Common myeloid progenitor, CD34-positive (primary cell): Measurements from ENCODE around the gene ZNF511.
A peak's percentile ranks its signal among the peaks of the same experiment; 100 is the strongest.

Source experiments
- CTCF ChIA-PET: fragments of 350-600 bp; sonication (Branson Sonifier 250); formaldehyde crosslinking; loops from one replicate; lab custom pipeline; 2021; ENCODE audit warnings: antibody characterized with exemption; lab: Charles Lee
- POLR2A ChIA-PET: fragments of 350-600 bp; sonication (Branson Sonifier 250); formaldehyde crosslinking; loops from one replicate; lab custom pipeline; 2021; ENCODE audit warnings: antibody characterized with exemption; lab: Charles Lee
- DNase-seq, 3 donors: peaks; one replicate each; pipeline versions ENCODE4 v3.0.0 to v3.0.0-alpha.2; 2013
- H3K27ac ChIP-seq, 2 experiments: 1 replicate in 1 of 2; 2 replicates in 1 of 2; pipeline ENCODE4 v1.7.0; 2013; ENCODE audit warnings: inconsistent platforms in 2 of 2, low read length in 2 of 2, mild to moderate bottlenecking in 2 of 2, low read depth in 1 of 2, moderate library complexity in 1 of 2; ENCODE audit not compliant: severe bottlenecking in 2 of 2, insufficient read depth in 1 of 2, poor library complexity in 1 of 2
- H3K27me3 ChIP-seq, 5 experiments: replicated peaks in 2 of 5; 1 replicate in 3 of 5; 2 replicates in 2 of 5; pipeline versions ENCODE4 v1.6.1 to v1.7.0; 2013; ENCODE audit warnings: low read length in 4 of 5, mild to moderate bottlenecking in 2 of 5, moderate library complexity in 2 of 5, inconsistent platforms in 1 of 5; ENCODE audit not compliant: insufficient read depth in 5 of 5, control insufficient read depth in 4 of 5
- H3K36me3 ChIP-seq, 4 experiments: 1 replicate in 2 of 4; 2 replicates in 2 of 4; pipeline versions ENCODE4 v1.6.1 to v1.7.0; 2013; ENCODE audit warnings: low read length in 3 of 4, control low read depth in 1 of 4, mild to moderate bottlenecking in 1 of 4; ENCODE audit not compliant: control insufficient read depth in 4 of 4, insufficient read depth in 4 of 4
- H3K4me1 ChIP-seq, 4 experiments: 1 replicate in 3 of 4; 2 replicates in 1 of 4; pipeline versions ENCODE4 v1.6.1 to v1.7.1; 2013; ENCODE audit warnings: low read length in 3 of 4, mild to moderate bottlenecking in 3 of 4, control low read depth in 1 of 4, inconsistent platforms in 1 of 4, moderate library complexity in 1 of 4; ENCODE audit not compliant: control insufficient read depth in 4 of 4, insufficient read depth in 4 of 4; ENCODE audit errors: control extremely low read depth in 1 of 4
- H3K4me3 ChIP-seq, 7 experiments: 1 replicate in 4 of 7; 2 replicates in 3 of 7; pipeline versions ENCODE4 v1.5.1 to v1.7.0; 2013; ENCODE audit warnings: mild to moderate bottlenecking in 7 of 7, low read length in 6 of 7, moderate library complexity in 6 of 7, inconsistent platforms in 2 of 7, low read depth in 2 of 7, control low read depth in 1 of 7; ENCODE audit not compliant: insufficient read depth in 4 of 7, control insufficient read depth in 1 of 7; ENCODE audit errors: extremely low read depth in 1 of 7
- H3K9me3 ChIP-seq, 5 experiments: 1 replicate in 4 of 5; 2 replicates in 1 of 5; pipeline versions ENCODE4 v1.6.1 to v1.7.1; 2013; ENCODE audit warnings: low read length in 4 of 5, mild to moderate bottlenecking in 2 of 5, inconsistent platforms in 1 of 5, low read depth in 1 of 5, moderate library complexity in 1 of 5; ENCODE audit not compliant: control insufficient read depth in 4 of 5, insufficient read depth in 2 of 5; ENCODE audit errors: control extremely low read depth in 1 of 5
- WGBS: methylation state at CpG from one replicate; pipeline ENCODE4 v1.1.5; 2013; ENCODE audit not compliant: insufficient coverage; 5-methylcytosine and 5-hydroxymethylcytosine counted together

Gene ZNF511

GRCh38 chr10:133311570-133311969 is 2.9 kb downstream of the ZNF511 start:
- H3K36me3 ChIP-seq = peaks cover 0 to 33% (median 26%) of the 10 kb centered on the region in 4 experiments
- H3K4me3 ChIP-seq = no peak overlapping the region
- ChIA-PET CTCF (interaction anchor here (0.9 to 1.2 kb wide), 3 partner anchors 10 to 30 kb away, joined by 3 to 4 read pairs (median 4); no protein-coding TSS in a partner anchor), POLR2A (no interaction called here)
- no peak overlapping the region for H3K27ac ChIP-seq
- WGBS = 98% methylated on average over 10 of the region's 10 CpGs
- H3K27me3 ChIP-seq = no peaks in the 10 kb centered on the region
- peaks cover 0 to 22% (median 18%) of the 10 kb centered on the region in 4 experiments for H3K4me1 ChIP-seq
- DNase-seq = no peak
- no peaks in the 10 kb centered on the region for H3K9me3 ChIP-seq

- Histone ChIP-seq H3K4me1 (peaks cover 0 to 18% (median 14%) of the 10 kb centered on the region in 4 experiments), H3K36me3 (peaks cover 0 to 33% (median 26%) of the 10 kb centered on the region in 4 experiments), H3K4me3 (no peak overlapping the region), H3K27ac (no peak overlapping the region), H3K9me3 (no peaks in the 10 kb centered on the region), H3K27me3 (no peaks in the 10 kb centered on the region)
- ChIA-PET POLR2A (no interaction called here), CTCF (interaction anchor here (0.9 to 1.0 kb wide), 2 partner anchors 9 to 16 kb away, joined by 3 to 4 read pairs; no protein-coding TSS in a partner anchor)
- WGBS = 96% methylated on average over 21 of the region's 23 CpGs
- no peak for DNase-seq
These were observed 3.5 kb downstream of the ZNF511 start for GRCh38 chr10:133312016-133312768.

- ChIA-PET CTCF (no interaction called here), POLR2A (no interaction called here)
- Histone ChIP-seq H3K9me3 (no peaks in the 10 kb centered on the region), H3K4me3 (no peak overlapping the region), H3K4me1 (peaks cover 0 to 12% (median 9%) of the 10 kb centered on the region in 4 experiments), H3K27ac (no peak overlapping the region), H3K27me3 (no peaks in the 10 kb centered on the region), H3K36me3 (peaks cover 0 to 33% (median 26%) of the 10 kb centered on the region in 4 experiments)
- no peak for DNase-seq
- 97% methylated on average over 6 of the region's 9 CpGs for WGBS
These were observed 4.0 kb downstream of the ZNF511 start for GRCh38 chr10:133312769-133313145.

GRCh38 chr10:133313192-133313591 is 4.5 kb downstream of the ZNF511 start:
- Histone ChIP-seq H3K4me1 (peaks cover 0 to 8% (median 6%) of the 10 kb centered on the region in 4 experiments), H3K36me3 (peaks cover 0 to 33% (median 26%) of the 10 kb centered on the region in 4 experiments), H3K27me3 (no peaks in the 10 kb centered on the region), H3K27ac (no peak overlapping the region), H3K9me3 (no peaks in the 10 kb centered on the region), H3K4me3 (no peak overlapping the region)
- no peak for DNase-seq
- WGBS = 100% methylated on average over 2 of the region's 4 CpGs
- POLR2A ChIA-PET = no interaction called here
- CTCF ChIA-PET = interaction anchor here (1.2 kb wide), 1 partner anchor 32 kb away, joined by 3 read pairs; no protein-coding TSS in a partner anchor

GRCh38 chr10:133314911-133315310 is 6.2 kb downstream of the ZNF511 start:
- H3K4me1 ChIP-seq = peaks cover 0 to 7% (median 1%) of the 10 kb centered on the region in 4 experiments
- POLR2A ChIA-PET = no interaction called here

GRCh38 chr10:133315847-133316246 is 7.1 kb downstream of the ZNF511 start:
- H3K36me3 ChIP-seq = peaks cover 0 to 19% (median 14%) of the 10 kb centered on the region in 4 experiments
- peaks cover 0 to 7% (median 1%) of the 10 kb centered on the region in 4 experiments for H3K4me1 ChIP-seq
- ChIA-PET CTCF (interaction anchor here (0.9 to 2.9 kb wide), 7 partner anchors 8 to 71 kb away, joined by 3 to 14 read pairs (median 3); no protein-coding TSS in a partner anchor), POLR2A (no interaction called here)
- peaks cover 0 to 1% (median 0%) of the 10 kb centered on the region in 5 experiments for H3K9me3 ChIP-seq
- peak in 2 of 3 donors; percentile 48 to 54 for DNase-seq
- WGBS = 91% methylated on average over 4 of the region's 5 CpGs
- H3K4me3 ChIP-seq = no peak overlapping the region
- peaks cover 0 to 11% (median 2%) of the 10 kb centered on the region in 5 experiments for H3K27me3 ChIP-seq
- no peak overlapping the region for H3K27ac ChIP-seq

More at GRCh38 chr10:133314911-133315310, 6.2 kb downstream of the ZNF511 start:
- Histone ChIP-seq H3K9me3 (no peaks in the 10 kb centered on the region), H3K36me3 (peaks cover 0 to 28% (median 20%) of the 10 kb centered on the region in 4 experiments), H3K27me3 (peaks cover 0 to 10% (median 0%) of the 10 kb centered on the region in 5 experiments), H3K27ac (no peak overlapping the region), H3K4me3 (no peak overlapping the region)
- no peak for DNase-seq
- 93% methylated on average over 9 of the region's 12 CpGs for WGBS
- CTCF ChIA-PET = interaction anchor here (0.7 to 2.9 kb wide), 9 partner anchors 9 to 69 kb away, joined by 3 to 14 read pairs (median 3); no protein-coding TSS in a partner anchor
